Mesothelial cell of epicardium (in vitro differentiated cells): ENCODE measurements around the gene CD82. TPM values are rescaled to one million over a fixed set of nuclear protein-coding genes. Genes with fewer than 3 reads are reported as not detected.

Experiments
- DNase-seq, 2 experiments: peaks; one replicate each; pipeline ENCODE4 v3.0.0; 2021; ENCODE audit warnings: low spot score in 2 of 2; ENCODE audit not compliant: unreplicated experiment in 2 of 2
- H3K27ac Mint-ChIP-seq: 2 replicates; pipeline ENCODE4 v1.8.0; 2021; ENCODE audit warnings: mixed read lengths
- H3K27me3 Mint-ChIP-seq: 2 replicates; pipeline ENCODE4 v1.8.0; 2021; ENCODE audit warnings: low read depth, mixed read lengths
- H3K36me3 Mint-ChIP-seq: 2 replicates; pipeline ENCODE4 v1.8.0; 2021; ENCODE audit warnings: mixed read lengths
- H3K4me1 Mint-ChIP-seq: 2 replicates; pipeline ENCODE4 v1.8.0; 2021; ENCODE audit warnings: mixed read lengths
- H3K4me3 Mint-ChIP-seq: 2 replicates; pipeline ENCODE4 v1.8.0; 2021; ENCODE audit warnings: mild to moderate bottlenecking, moderate library complexity, mixed read lengths
- H3K9me3 Mint-ChIP-seq: 2 replicates; pipeline ENCODE4 v1.8.0; 2021; ENCODE audit warnings: mixed read lengths
- total RNA-seq: library from RNA; stranded (reverse); gene quantifications from 3 replicates; pipeline ENCODE4 v1.2.1, GENCODE V29; 2021
- TF ChIP-seq, protein P1 (sequence below): fragments of 200-600 bp; sonication (generic); IDR thresholded peaks from one replicate; pipeline ENCODE4 v1.5.0; 2021; ENCODE audit warnings: antibody characterized with exemption; ENCODE audit not compliant: unreplicated experiment

Gene CD82
- total RNA-seq, 1 donor from 2014 or later = 11.2 TPM

DNA sequence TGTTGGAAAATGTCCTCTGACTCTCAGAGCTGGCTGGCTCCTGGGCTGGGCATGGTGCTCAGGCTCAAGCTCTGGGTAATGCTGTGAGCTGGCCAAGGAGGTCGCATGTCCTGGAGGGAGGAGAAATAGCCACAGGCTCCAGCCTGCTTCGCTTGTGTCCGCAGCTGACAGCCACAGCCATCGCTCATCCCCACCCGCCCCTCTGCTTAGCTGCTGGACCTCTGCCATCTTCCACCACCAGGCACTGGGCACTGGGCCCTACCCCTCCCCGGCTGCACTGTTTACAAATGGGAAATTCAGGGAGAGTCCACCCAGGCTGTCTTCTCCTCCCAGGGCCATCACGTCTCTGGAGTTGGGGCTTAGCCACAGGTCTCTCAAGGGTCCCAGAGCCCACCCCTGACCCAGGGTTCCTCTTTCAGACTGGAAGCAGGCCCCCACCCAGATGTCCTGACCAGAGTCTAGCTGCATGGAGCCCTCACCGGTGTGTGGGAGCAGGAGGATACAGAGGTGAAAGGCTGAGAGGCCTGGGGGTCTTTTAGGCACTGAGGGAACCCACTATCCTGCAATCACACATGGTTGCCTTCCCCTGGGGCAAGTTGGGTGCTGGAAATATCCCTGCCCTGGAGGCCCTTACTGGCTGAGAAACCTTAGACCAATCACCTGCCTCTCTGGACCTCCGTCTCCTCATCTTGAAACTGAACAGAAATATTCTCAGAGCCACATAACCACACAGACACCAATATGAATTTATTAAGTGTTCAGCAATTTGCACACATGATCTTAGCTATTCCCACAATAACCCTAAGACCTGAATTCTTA is 62.7 kb downstream of the CD82 start:
- Mint-ChIP-seq H3K27me3 (no peaks in the 10 kb centered on the region), H3K4me1 (peaks cover 30% of the 10 kb centered on the region)
- TF ChIP-seq, protein P1, sequence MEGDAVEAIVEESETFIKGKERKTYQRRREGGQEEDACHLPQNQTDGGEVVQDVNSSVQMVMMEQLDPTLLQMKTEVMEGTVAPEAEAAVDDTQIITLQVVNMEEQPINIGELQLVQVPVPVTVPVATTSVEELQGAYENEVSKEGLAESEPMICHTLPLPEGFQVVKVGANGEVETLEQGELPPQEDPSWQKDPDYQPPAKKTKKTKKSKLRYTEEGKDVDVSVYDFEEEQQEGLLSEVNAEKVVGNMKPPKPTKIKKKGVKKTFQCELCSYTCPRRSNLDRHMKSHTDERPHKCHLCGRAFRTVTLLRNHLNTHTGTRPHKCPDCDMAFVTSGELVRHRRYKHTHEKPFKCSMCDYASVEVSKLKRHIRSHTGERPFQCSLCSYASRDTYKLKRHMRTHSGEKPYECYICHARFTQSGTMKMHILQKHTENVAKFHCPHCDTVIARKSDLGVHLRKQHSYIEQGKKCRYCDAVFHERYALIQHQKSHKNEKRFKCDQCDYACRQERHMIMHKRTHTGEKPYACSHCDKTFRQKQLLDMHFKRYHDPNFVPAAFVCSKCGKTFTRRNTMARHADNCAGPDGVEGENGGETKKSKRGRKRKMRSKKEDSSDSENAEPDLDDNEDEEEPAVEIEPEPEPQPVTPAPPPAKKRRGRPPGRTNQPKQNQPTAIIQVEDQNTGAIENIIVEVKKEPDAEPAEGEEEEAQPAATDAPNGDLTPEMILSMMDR = no peak

DNA sequence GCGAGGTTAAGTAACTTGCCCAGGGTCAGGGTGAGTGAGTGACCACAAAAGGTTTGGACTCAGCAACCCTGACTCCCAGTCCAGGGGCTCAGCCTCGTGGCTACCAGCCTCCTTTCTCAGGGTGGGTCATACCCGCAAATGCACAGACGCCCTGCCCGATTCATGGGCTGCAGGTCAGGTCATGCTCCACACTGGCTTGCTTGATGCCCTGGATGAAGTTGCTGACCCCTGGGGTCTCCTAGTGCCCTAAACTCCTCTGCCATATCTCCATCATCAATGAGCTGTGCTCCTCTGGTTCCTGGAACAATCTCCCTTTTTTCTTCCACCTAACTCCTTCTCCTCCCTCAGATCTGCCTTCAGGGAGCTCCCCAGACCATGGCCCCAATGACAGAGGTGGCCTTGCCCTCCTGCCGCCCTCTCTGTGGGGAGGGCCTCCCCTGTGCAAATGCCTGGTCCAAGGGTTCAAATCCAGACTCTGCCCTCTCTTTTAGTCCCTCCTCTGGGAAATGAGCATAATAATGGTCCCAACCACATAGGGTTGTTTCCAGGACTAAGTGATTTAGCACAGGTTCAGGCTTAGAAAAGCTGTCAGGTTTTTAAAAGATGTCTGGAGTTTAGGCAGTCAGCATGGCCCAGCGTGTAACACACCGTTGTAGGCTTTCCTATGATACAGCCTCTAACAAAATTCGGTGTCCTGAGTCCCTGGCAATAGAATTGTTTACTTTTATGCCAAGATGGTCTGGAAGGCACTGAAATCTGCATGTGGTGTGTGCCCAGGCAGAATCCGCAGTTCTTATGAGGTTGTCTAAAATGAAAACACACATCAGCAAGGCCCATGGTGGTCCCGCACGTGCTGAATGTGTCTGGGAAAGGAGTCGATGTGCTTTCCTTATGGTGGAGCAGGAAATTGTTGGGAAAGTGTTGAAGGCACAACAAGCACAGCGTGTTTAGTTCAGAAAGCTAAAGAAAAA is 63.6 kb downstream of the CD82 start:
- DNase-seq = peak in 1 of 2 experiments; percentile 28
- Mint-ChIP-seq H3K4me1 (peaks cover 33% of the 10 kb centered on the region), H3K9me3 (no peaks in the 10 kb centered on the region), H3K27me3 (no peaks in the 10 kb centered on the region), H3K36me3 (no peaks in the 10 kb centered on the region), H3K27ac (no peak overlapping the region), H3K4me3 (no peak overlapping the region)
- TF ChIP-seq, protein P1 = no peak

More for the DNA sequence above, 62.7 kb downstream of the CD82 start:
- peak in 1 of 2 experiments; percentile 53 for DNase-seq
- no peak overlapping the region for H3K4me3 Mint-ChIP-seq
- no peaks in the 10 kb centered on the region for H3K9me3 Mint-ChIP-seq
- H3K27ac Mint-ChIP-seq = peak overlapping the region; percentile 68
- no peaks in the 10 kb centered on the region for H3K36me3 Mint-ChIP-seq

DNA sequence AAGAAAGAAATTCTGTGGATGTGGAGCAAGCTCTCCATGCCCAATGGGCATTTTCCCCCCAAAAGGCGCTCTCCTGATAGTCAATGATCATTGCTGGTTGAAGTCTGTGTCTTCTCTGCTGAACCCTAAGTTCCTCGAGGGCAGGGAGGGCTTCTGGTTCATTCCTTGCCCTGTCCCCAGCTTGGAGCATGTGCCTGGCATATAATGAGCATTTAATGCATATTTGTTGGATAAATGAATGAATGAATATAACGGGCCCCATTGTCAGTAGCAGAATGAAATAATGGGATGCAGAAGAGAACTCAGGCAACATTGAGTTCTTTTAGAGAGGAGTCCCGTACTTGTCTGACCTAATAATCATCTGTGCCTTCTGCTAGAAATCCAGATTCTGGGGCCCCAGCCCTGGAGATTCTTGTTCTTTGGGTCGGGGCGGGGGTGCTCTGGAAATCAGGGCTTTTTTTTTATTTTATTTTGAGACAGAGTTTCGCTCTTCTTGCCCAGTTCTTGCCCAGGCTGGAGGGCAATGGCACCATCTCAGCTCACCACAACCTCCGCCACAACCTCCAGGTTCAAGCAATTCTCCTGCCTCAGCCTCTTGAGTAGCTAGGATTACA is 64.4 kb downstream of the CD82 start:
- TF ChIP-seq, protein P1 = no peak
- no peaks in the 10 kb centered on the region for H3K27me3 Mint-ChIP-seq
- peak in 1 of 2 experiments; percentile 24 for DNase-seq
- no peaks in the 10 kb centered on the region for H3K36me3 Mint-ChIP-seq
- no peaks in the 10 kb centered on the region for H3K9me3 Mint-ChIP-seq
- peaks cover 34% of the 10 kb centered on the region for H3K4me1 Mint-ChIP-seq
- H3K27ac Mint-ChIP-seq = no peak overlapping the region
- no peak overlapping the region for H3K4me3 Mint-ChIP-seq

DNA sequence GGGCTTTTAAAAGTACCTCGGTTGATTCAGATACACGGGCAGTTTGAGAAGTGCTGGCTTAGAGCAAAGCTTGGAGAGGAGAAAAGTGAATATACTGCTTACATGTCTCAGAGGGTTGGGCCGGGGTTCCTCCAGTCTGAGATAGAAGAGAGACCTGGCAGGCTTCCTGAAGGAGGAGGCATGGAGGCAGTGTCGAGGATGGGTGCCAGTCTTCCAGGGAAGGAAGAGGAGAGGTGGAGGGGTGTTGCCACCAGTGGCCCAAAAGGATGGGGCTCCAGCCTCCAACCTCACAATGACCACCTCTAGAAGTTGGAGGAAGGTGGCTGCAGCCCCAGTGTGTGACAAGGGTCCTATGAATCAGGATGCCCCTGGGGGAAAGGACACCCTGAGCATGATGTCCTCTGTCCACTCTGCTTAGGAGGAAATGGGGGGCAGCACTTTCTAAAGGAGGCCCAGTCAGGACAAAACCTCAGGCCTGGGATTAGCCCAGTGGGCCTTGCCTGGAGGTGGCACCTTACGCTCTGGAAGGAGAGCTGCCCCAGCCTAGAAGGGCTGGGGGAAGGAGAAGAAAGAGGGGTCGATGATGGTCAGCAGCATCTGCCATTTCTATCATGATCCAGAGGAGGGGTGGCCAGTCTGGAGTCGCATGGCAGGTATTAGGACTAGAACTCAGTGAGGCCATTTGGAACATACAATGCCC is 65.2 kb downstream of the CD82 start:
- DNase-seq = peak in 1 of 2 experiments; percentile 29
- TF ChIP-seq, protein P1 = no peak
- no peaks in the 10 kb centered on the region for H3K27me3 Mint-ChIP-seq

DNA sequence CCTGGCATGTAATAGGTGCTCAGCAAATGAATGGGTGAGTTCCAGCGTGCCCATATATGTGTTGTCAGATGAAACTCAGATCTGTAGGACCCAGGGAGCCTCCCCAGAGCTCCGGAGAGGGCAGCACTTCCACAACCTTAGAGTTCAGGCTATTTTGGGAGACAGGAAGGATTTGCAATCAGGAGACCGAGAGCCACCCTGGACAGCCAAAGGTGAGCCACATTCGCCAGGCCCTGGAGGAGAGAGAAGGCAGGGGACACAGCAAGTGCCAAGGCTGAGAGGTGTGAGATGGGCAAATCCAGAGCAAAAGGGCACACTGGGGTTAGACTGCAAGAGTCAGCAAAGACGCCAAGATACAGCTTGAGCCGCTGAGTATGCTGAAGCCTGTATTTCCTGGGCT is 66.4 kb downstream of the CD82 start:
- Mint-ChIP-seq H3K36me3 (no peaks in the 10 kb centered on the region), H3K4me1 (peaks cover 41% of the 10 kb centered on the region), H3K9me3 (no peaks in the 10 kb centered on the region), H3K27me3 (no peaks in the 10 kb centered on the region), H3K27ac (no peak overlapping the region), H3K4me3 (no peak overlapping the region)
- peak in 1 of 2 experiments; percentile 16 for DNase-seq
- TF ChIP-seq, protein P1 = no peak

More for the DNA sequence above, 65.2 kb downstream of the CD82 start:
- Mint-ChIP-seq H3K27ac (no peak overlapping the region), H3K4me3 (no peak overlapping the region), H3K9me3 (no peaks in the 10 kb centered on the region), H3K4me1 (peaks cover 41% of the 10 kb centered on the region), H3K36me3 (no peaks in the 10 kb centered on the region)
